CD4-positive, alpha-beta T cell (primary cell): ENCODE results near the gene CYBA. TPM values are rescaled to one million over a fixed set of nuclear protein-coding genes. Genes with fewer than 3 reads are reported as not detected.

Experiments
- ATAC-seq: fragments of 200-7000 bp; cut with Tn5 transposase; one replicate; pipeline ENCODE4 v1.10.0; 2022; ENCODE audit warnings: mild to moderate bottlenecking; ENCODE audit not compliant: poor library complexity
- CTCF ChIA-PET: fragments of 350-600 bp; sonication (Branson Sonifier 250); formaldehyde crosslinking; loops from one replicate; lab custom pipeline; 2021; ENCODE audit warnings: antibody characterized with exemption, inconsistent platforms; lab: Charles Lee
- POLR2A ChIA-PET: fragments of 350-600 bp; sonication (Branson Sonifier 250); formaldehyde crosslinking; loops from one replicate; lab custom pipeline; 2021; ENCODE audit warnings: antibody characterized with exemption, inconsistent platforms; lab: Charles Lee
- DNase-seq, 14 experiments: peaks; one replicate each; pipeline ENCODE4 v3.0.0-alpha.2; 2013 to 2020; ENCODE audit warnings: mixed read lengths in 2 of 14
- H3K27ac ChIP-seq, 2 donors: one replicate each; pipeline versions ENCODE4 v1.5.1 to v1.7.0; 2013; ENCODE audit warnings: low read length in 2 of 2, low read depth in 1 of 2, mild to moderate bottlenecking in 1 of 2
- H3K27me3 ChIP-seq, 2 experiments: 1 replicate in 1 of 2; 2 replicates in 1 of 2; pipeline versions ENCODE4 v1.6.1 to v1.7.0; 2013; ENCODE audit warnings: low read length in 2 of 2, control low read depth in 1 of 2, mild to moderate bottlenecking in 1 of 2, moderate library complexity in 1 of 2; ENCODE audit not compliant: insufficient read depth in 2 of 2, control insufficient read depth in 1 of 2
- H3K36me3 ChIP-seq: one replicate; pipeline ENCODE4 v1.6.1; 2013; ENCODE audit warnings: low read length, control low read depth; ENCODE audit not compliant: insufficient read depth
- H3K4me1 ChIP-seq: one replicate; pipeline ENCODE4 v1.6.1; 2013; ENCODE audit warnings: low read length, control low read depth; ENCODE audit not compliant: insufficient read depth
- H3K4me3 ChIP-seq: one replicate; pipeline ENCODE4 v1.5.1; 2013; ENCODE audit warnings: mild to moderate bottlenecking, low read length, moderate library complexity
- H3K9me3 ChIP-seq, 2 experiments: 1 replicate in 1 of 2; 2 replicates in 1 of 2; pipeline versions ENCODE4 v1.6.1 to v1.7.0; 2013; ENCODE audit warnings: low read length in 2 of 2, mild to moderate bottlenecking in 2 of 2, control low read depth in 1 of 2, moderate library complexity in 1 of 2; ENCODE audit not compliant: control insufficient read depth in 1 of 2, insufficient read depth in 1 of 2
- H3K27ac Mint-ChIP-seq: one replicate; pipeline ENCODE4 v1.8.0; 2020; ENCODE audit warnings: mixed read lengths
- H3K27me3 Mint-ChIP-seq: one replicate; pipeline ENCODE4 v1.8.0; 2021; ENCODE audit warnings: mixed read lengths
- H3K36me3 Mint-ChIP-seq: one replicate; pipeline ENCODE4 v1.8.0; 2021; ENCODE audit warnings: low read depth, mixed read lengths
- H3K4me1 Mint-ChIP-seq: one replicate; pipeline ENCODE4 v1.8.0; 2021; ENCODE audit warnings: low read depth, mixed read lengths
- H3K4me3 Mint-ChIP-seq: one replicate; pipeline ENCODE4 v1.8.0; 2020; ENCODE audit warnings: mild to moderate bottlenecking, mixed read lengths
- H3K9me3 Mint-ChIP-seq: one replicate; pipeline ENCODE4 v1.8.0; 2020; ENCODE audit warnings: mixed read lengths
- CTCF ChIP-seq: fragments of 200-600 bp; IDR thresholded peaks from one replicate; pipeline ENCODE4 v1.8.0; 2022; ENCODE audit warnings: antibody characterized with exemption, mild to moderate bottlenecking
- intact Hi-C, 2 experiments: fragments of 100-400 bp; cut with DNase I in 1 of 2; cut with micrococcal nuclease in 1 of 2; formaldehyde crosslinking; loops; one replicate each; pipeline versions ENCODE4 v1.15.1 to v1.9.0; 2023 to 2025; cut with DNase I, micrococcal nuclease
- total RNA-seq, 174 experiments: library from RNA in 2 of 174; stranded (reverse) in 2 of 174; gene quantifications; one replicate each; pipeline ENCODE4 v1.2.3 and lab custom pipeline; 2021 to 2026

CYBA gene
- total RNA-seq, 2 experiments from 2014 or later = 292 to 294 TPM

GRCh38 chr16:88647178-88648070, 3.4 kb downstream of the CYBA start:
- CTCF ChIA-PET = no interaction called here
- Mint-ChIP-seq H3K36me3 (peaks cover 31% of the 10 kb centered on the region), H3K27me3 (no peaks in the 10 kb centered on the region), H3K27ac (no peak overlapping the region), H3K4me3 (peak overlapping the region; percentile 25), H3K9me3 (no peaks in the 10 kb centered on the region), H3K4me1 (peaks cover 19% of the 10 kb centered on the region)
- intact Hi-C loops = no loop called here
- POLR2A ChIA-PET = no interaction called here
- Histone ChIP-seq H3K4me1 (peaks cover 52% of the 10 kb centered on the region), H3K4me3 (no peak overlapping the region), H3K27me3 (no peaks in the 10 kb centered on the region), H3K36me3 (peaks cover 34% of the 10 kb centered on the region), H3K9me3 (no peaks in the 10 kb centered on the region), H3K27ac (no peak overlapping the region)
- no peak for TF ChIP-seq CTCF
- DNase-seq = no peak
- no peak for ATAC-seq

- intact Hi-C loops = no loop called here
- DNase-seq (no peak), ATAC-seq (no peak)
- ChIA-PET POLR2A (no interaction called here), CTCF (no interaction called here)
- Histone ChIP-seq H3K9me3 (no peaks in the 10 kb centered on the region), H3K4me3 (no peak overlapping the region), H3K4me1 (peaks cover 43% of the 10 kb centered on the region), H3K36me3 (peaks cover 34% of the 10 kb centered on the region), H3K27ac (no peak overlapping the region), H3K27me3 (no peaks in the 10 kb centered on the region)
- Mint-ChIP-seq H3K4me3 (no peak overlapping the region), H3K36me3 (peaks cover 37% of the 10 kb centered on the region), H3K4me1 (peaks cover 20% of the 10 kb centered on the region), H3K27ac (no peak overlapping the region), H3K27me3 (no peaks in the 10 kb centered on the region), H3K9me3 (no peaks in the 10 kb centered on the region)
- no peak for TF ChIP-seq CTCF
Observed at GRCh38 chr16:88646345-88647034, 4.4 kb downstream of the CYBA start.

- H3K4me3 Mint-ChIP-seq = no peak overlapping the region
- POLR2A ChIA-PET = no interaction called here
- H3K36me3 Mint-ChIP-seq = peaks cover 32% of the 10 kb centered on the region
- H3K4me1 ChIP-seq = peaks cover 38% of the 10 kb centered on the region
- H3K27me3 ChIP-seq = no peaks in the 10 kb centered on the region
- no peak for TF ChIP-seq CTCF
- no peak overlapping the region for H3K4me3 ChIP-seq
- H3K36me3 ChIP-seq = peaks cover 34% of the 10 kb centered on the region
- no peak overlapping the region for H3K27ac ChIP-seq
- no peak for ATAC-seq
- H3K4me1 Mint-ChIP-seq = peaks cover 15% of the 10 kb centered on the region
- H3K27me3 Mint-ChIP-seq = no peaks in the 10 kb centered on the region
- CTCF ChIA-PET = no interaction called here
- intact Hi-C loops = no loop called here
- H3K9me3 Mint-ChIP-seq = no peaks in the 10 kb centered on the region
- no peaks in the 10 kb centered on the region for H3K9me3 ChIP-seq
- no peak for DNase-seq
- H3K27ac Mint-ChIP-seq = no peak overlapping the region
Observed at GRCh38 chr16:88645941-88646340, 4.9 kb downstream of the CYBA start.
